HG02938 (cell line): ENCODE results near the gene ING3.
"Not testable (repeated sequence)": the region's sequence is repeated elsewhere in the genome, so short reads cannot be mapped to it uniquely, and the experiment has no call there.

Source experiments
- ATAC-seq: cut with Tn5 transposase; IDR thresholded peaks from one replicate; pipeline ENCODE4 v1.9.1; 2021; ENCODE audit warnings: mild to moderate bottlenecking, moderate library complexity; ENCODE audit not compliant: unreplicated experiment

The ING3 gene

GRCh38 chr7:120949998-120950538, 509 bp upstream of the ING3 start:
- no peak for ATAC-seq

- no peak for ATAC-seq
Measured at GRCh38 chr7:120951309-120951699, 727 bp downstream of the ING3 start.

- ATAC-seq: no peak
Measured at GRCh38 chr7:120951826-120952225, 1.2 kb downstream of the ING3 start.

- peak; percentile 50 for ATAC-seq
Measured at GRCh38 chr7:120955577-120956149, 5.1 kb downstream of the ING3 start.

- no peak for ATAC-seq
Measured at GRCh38 chr7:120959929-120960484, 9.4 kb downstream of the ING3 start.

- no peak for ATAC-seq
Measured at GRCh38 chr7:120960714-120961113, 10.1 kb downstream of the ING3 start.

GRCh38 chr7:120961638-120962173, 11.1 kb downstream of the ING3 start:
- ATAC-seq: no peak

GRCh38 chr7:120964088-120964487, 13.5 kb downstream of the ING3 start:
- ATAC-seq: no peak

GRCh38 chr7:120966961-120967360, 16.4 kb downstream of the ING3 start:
- ATAC-seq: no peak

- no peak for ATAC-seq
Measured at GRCh38 chr7:120973849-120974248, 23.3 kb downstream of the ING3 start.

GRCh38 chr7:120979765-120980499, 29.4 kb downstream of the ING3 start:
- ATAC-seq: no peak

GRCh38 chr7:120981117-120981516, 30.5 kb downstream of the ING3 start:
- ATAC-seq: no peak

- ATAC-seq: no peak
Measured at GRCh38 chr7:120981888-120982615, 31.5 kb downstream of the ING3 start.

GRCh38 chr7:120983592-120983991, 33.0 kb downstream of the ING3 start:
- not testable (repeated sequence) for ATAC-seq

GRCh38 chr7:120984406-120984805, 33.8 kb downstream of the ING3 start:
- ATAC-seq: no peak

GRCh38 chr7:120985130-120985758, 34.7 kb downstream of the ING3 start:
- ATAC-seq: no peak

GRCh38 chr7:120985839-120986238, 35.3 kb downstream of the ING3 start:
- no peak for ATAC-seq

GRCh38 chr7:120986650-120987049, 36.1 kb downstream of the ING3 start:
- ATAC-seq: no peak

- no peak for ATAC-seq
Measured at GRCh38 chr7:120987280-120987679, 36.7 kb downstream of the ING3 start.

- ATAC-seq: peak; percentile 95
Measured at GRCh38 chr7:120987683-120988590, 37.4 kb downstream of the ING3 start.
